DMS53 treated with DMSO at 0.1 percent for 48 hours (cell line): ENCODE data around the gene RIMKLB.
"Not testable (repeated sequence)": the region's sequence is repeated elsewhere in the genome, so short reads cannot be mapped to it uniquely, and the experiment has no call there.

Experiments
- DNase-seq: peaks from one replicate; lab custom pipeline; 2025; ENCODE audit not compliant: unreplicated experiment; lab: John Stamatoyannopoulos, UW

RIMKLB gene

GRCh38 chr12:8816448-8817050 lies 118.8 kb downstream of the RIMKLB start:
- no peak for DNase-seq

GRCh38 chr12:8817856-8818255 lies 120.1 kb downstream of the RIMKLB start:
- DNase-seq, result no peak

GRCh38 chr12:8818526-8818925 lies 120.7 kb downstream of the RIMKLB start:
- no peak for DNase-seq

GRCh38 chr12:8819666-8819980 lies 121.8 kb downstream of the RIMKLB start:
- DNase-seq, result no peak

- not testable (repeated sequence) for DNase-seq
These were observed 123.1 kb downstream of the RIMKLB start for GRCh38 chr12:8820676-8821407.

GRCh38 chr12:8821591-8821990 lies 123.8 kb downstream of the RIMKLB start:
- no peak for DNase-seq

GRCh38 chr12:8822298-8822697 lies 124.5 kb downstream of the RIMKLB start, which contains the start of gene A2ML1:
Gene A2ML1 (plus strand): TSS chr12:8822621. CDS start chr12:8822652, 31 bp downstream.
- DNase-seq, result no peak

GRCh38 chr12:8823565-8824300 lies 125.9 kb downstream of the RIMKLB start:
- no peak for DNase-seq

- DNase-seq, result no peak
These were observed 129.9 kb downstream of the RIMKLB start for GRCh38 chr12:8827551-8828256.

GRCh38 chr12:8828257-8829124 lies 130.7 kb downstream of the RIMKLB start:
- DNase-seq, result no peak

GRCh38 chr12:8829125-8829518 lies 131.3 kb downstream of the RIMKLB start:
- DNase-seq, result no peak

GRCh38 chr12:8829621-8830020 lies 131.8 kb downstream of the RIMKLB start:
- no peak for DNase-seq

- DNase-seq, result no peak
These were observed 133.3 kb downstream of the RIMKLB start for GRCh38 chr12:8831116-8831515.

GRCh38 chr12:8832500-8832899 lies 134.7 kb downstream of the RIMKLB start:
- DNase-seq, result no peak
